Activated gamma-delta T cell treated with Interleukin-2 at 50 U/mL for 16 hours (primary cell): Measurements from ENCODE around the gene CPTP.

Experiments used
- DNase-seq: peaks from one replicate; pipeline ENCODE4 v3.0.0-alpha.2; 2020

CPTP gene

DNA sequence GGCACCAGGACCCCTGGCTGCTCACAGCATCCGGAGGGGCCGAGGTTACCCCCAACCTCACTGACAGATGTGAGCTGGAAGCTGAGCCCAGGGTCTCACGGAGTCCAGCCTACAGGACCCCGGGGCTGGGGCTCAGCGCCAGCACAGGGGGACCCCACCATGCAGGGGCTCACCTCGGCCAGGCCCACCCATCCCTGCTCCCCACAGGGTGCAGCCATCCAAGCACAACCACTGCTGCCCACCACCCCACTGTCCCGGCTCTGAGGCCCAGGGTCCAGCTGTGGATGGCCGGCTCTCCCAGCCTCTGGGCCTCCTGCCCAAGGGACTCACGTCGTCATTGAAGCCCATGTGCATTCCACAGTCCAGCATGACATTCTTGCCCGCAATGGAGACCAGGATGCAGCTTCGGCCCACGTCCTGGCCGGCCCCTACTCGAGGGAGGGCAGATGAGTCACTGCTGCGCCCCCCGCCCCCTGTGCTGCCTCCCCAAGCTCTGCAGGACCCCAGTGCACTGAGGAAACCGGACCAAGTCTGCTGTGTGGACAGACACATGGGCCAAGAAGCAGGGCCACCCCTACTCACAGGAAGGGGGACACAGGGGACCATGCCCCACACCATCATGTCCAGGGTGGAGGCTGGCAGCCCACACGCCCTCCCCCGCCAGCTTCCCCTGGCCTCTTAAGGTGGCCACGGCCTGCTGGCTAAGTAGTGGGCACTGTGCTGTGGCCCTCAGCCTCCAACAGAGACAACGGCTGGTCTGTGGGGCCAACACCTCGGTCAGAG is 3.7 kb upstream of the CPTP start:
- no peak for DNase-seq

GRCh38 chr1:1321477-1321876 is 3.1 kb upstream of the CPTP start:
- no peak for DNase-seq

DNA sequence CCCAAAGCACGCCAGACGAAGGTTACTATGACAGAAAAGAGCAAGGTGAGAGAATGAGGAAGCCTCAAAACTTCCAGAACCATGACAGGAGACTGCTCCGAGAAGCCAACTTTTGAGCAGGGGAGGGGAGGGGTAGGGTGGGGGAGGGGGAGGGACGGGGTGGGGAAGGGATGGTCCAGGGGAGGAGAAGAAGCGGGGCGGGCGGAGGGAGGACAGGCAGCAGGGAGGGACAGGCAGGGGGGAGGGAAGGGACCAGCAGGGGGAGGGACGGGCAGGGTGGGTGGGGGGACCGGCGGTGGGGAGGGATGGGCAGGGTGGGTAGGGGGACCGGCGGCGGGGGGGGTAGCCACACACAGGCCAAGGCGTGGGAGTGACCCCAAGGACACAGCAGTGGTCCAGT is 2.2 kb upstream of the CPTP start:
- no peak for DNase-seq

DNA sequence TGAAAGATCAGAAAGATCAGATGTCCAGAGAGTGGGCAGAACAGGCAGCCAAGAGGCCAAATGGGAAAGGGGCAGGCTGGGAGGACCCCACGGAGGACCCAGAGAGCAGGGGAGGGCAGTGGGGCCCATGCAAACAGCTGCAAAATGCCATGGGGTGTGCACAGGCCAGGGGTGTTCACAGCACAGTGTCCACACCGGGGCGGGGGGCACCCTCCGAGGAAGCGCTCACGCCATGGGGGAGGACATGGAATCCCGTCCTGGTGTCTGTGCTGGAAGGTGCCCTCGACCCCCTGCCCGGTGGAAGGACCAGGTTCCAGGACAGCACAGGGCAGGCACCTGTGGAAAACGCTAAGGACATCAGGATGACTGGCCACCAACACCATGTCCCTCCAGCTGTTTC is 1.6 kb upstream of the CPTP start:
- DNase-seq, result no peak

- DNase-seq, result no peak
Observed at GRCh38 chr1:1324084-1324523, 498 bp upstream of the CPTP start.

GRCh38 chr1:1325288-1326074 is 879 bp downstream of the CPTP start:
- no peak for DNase-seq

- DNase-seq, result no peak
Observed at GRCh38 chr1:1326075-1326605, 1.5 kb downstream of the CPTP start.

DNA sequence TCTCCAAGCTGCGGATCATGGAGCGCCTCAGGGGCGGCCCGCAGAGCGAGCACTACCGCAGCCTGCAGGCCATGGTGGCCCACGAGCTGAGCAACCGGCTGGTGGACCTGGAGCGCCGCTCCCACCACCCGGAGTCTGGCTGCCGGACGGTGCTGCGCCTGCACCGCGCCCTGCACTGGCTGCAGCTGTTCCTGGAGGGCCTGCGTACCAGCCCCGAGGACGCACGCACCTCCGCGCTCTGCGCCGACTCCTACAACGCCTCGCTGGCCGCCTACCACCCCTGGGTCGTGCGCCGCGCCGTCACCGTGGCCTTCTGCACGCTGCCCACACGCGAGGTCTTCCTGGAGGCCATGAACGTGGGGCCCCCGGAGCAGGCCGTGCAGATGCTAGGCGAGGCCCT is 2.7 kb downstream of the CPTP start:
- DNase-seq, result no peak

DNA sequence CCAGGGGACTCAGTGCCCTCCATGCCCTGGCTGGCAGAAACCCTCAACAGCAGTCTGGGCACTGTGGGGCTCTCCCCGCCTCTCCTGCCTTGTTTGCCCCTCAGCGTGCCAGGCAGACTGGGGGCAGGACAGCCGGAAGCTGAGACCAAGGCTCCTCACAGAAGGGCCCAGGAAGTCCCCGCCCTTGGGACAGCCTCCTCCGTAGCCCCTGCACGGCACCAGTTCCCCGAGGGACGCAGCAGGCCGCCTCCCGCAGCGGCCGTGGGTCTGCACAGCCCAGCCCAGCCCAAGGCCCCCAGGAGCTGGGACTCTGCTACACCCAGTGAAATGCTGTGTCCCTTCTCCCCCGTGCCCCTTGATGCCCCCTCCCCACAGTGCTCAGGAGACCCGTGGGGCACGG is 3.7 kb downstream of the CPTP start:
- DNase-seq, result no peak

DNA sequence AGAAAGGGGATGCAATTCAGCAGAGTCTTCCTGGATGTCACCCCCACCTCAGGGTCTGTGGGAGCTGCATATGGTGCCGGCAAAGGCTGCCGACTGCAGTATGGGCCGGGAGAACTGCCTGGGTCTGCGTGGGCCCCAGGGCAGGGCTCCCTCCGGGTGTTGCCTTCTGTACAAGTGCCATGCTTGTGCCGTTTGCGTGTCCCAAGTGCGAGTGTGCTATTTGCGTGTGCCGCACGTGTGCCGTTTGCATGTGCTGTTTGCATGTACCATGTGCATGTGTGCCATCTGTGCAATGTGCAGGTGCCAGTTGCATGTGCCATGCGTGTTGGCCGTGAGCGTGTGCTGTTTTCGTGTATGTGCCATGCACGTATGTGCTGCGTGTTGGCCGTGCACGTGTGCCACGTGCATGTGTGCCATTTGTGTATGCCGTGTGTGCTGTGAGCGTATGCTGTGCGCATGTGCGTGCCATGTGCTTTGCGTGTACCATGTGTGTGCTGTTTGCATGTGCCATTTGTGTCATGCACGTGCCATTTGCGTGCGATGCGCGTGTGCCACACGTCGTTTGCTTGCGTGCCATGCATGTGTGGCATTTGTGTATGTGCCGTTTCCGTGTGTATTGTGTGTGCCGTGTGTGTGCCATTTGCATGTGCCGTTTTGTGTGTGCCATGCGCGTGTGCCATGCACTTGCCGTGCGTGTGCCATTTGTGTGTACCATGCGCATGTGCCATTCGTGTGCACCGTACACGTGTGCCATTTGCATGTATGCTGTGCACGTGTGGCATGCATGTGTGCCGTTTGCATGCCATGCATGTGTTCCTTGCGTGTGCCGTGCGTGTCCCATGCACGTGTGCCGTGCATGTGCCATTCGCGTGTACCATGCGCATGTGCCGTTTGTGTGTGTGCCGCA is 5.0 kb downstream of the CPTP start:
- DNase-seq, result no peak

DNA sequence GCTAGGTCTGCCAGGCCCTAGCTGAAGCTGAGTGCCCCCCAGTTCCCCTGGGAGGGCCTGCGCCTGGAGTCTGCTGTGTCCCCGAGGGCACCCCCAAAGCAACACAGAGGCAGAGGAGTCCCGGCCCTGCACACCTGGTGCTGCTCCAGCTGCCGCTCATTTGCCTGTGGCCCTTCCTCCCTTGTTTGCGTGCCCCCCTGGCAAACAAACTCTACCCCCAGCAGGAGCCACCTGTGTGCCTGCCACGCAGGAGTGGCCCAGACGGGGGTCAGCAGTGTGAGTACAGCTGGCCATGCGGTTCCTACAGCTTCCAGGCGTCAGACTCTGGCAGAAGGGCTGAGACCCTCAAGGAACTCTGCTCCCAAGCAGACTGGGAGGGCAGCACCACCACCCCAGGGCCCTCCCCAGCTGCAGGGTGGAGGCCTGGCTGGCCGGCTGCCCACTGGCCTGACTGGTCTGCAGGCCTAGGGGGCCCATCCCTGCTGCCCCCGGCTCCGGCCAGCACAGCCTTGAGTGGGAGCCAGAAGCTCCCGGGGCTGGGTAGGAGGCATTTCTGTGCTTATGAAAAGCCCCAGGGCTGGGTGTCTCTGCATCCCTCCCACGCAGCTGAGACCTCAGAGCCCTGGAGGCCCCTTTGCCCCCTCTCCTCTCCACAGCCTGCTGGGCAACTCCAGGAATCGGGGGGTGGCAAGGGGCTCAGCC is 5.9 kb downstream of the CPTP start:
- DNase-seq, result no peak

GRCh38 chr1:1331068-1331965 is 6.7 kb downstream of the CPTP start, which contains the start of gene TAS1R3:
TAS1R3 (plus strand) TSS chr1:1331280; CDS start chr1:1331346, 66 bp downstream.
- DNase-seq, result no peak

GRCh38 chr1:1332031-1332755 is 7.6 kb downstream of the CPTP start:
- no peak for DNase-seq

- DNase-seq, result no peak
Observed at GRCh38 chr1:1332774-1333480, 8.3 kb downstream of the CPTP start.

- no peak for DNase-seq
Observed at GRCh38 chr1:1333551-1334241, 9.1 kb downstream of the CPTP start.

- DNase-seq, result no peak
Observed at GRCh38 chr1:1334835-1335234, 10.2 kb downstream of the CPTP start.

DNA sequence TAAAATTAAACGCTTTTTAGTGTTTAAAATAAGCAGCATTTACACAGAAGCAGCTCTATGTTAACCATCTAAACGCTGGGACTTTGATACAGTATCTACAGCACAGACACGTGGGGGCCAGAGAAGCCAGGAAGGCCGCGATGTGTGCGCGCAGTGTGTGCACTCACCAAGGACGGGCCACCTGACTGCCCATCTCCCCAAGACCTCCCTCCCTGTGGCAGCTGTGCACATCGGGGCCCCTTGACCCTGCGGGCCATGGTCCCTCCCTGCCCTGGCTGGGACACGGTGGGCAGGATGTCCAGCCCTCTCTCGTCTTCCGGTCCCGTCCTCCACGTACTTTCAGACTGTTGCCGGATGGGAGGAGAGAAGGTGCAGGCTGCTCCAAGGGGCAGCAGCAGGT is 10.7 kb downstream of the CPTP start:
- no peak for DNase-seq

DNA sequence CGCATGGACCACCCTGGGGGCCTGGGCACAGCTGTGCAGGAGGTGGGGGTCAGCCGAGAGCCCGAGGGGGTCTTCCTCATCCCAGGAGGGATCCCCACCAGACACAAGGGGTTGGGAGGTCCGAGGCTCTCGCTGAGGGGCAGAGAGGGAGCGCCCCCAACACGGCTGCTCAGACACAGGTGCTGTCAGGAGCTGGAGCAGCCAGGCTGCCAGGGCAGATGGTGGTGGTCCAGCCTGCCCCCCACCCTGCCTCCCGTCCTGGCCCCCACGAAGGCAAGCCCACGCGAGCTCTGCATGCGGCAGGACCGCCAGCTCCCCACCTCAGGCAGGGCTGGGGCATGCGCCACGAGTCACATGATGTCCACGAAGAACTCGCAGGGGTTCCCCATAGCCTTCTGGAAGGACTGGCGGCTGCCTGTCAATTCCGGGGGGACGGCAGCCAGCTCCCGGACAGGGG is 11.2 kb downstream of the CPTP start:
- DNase-seq, result no peak

GRCh38 chr1:1336446-1336845 is 11.8 kb downstream of the CPTP start:
- no peak for DNase-seq
